PC-9 (cell line): ENCODE results near the gene PDCD4. TPM values are rescaled to one million over a fixed set of nuclear protein-coding genes. Genes with fewer than 3 reads are reported as not detected.

Source experiments
- BruUV-seq: library from RNA; stranded (reverse); fragments of 400-500 nt; replicated peaks from 2 replicates; lab custom pipeline; 2021; lab: Mats Ljungman, UMichigan
- CTCF ChIA-PET: fragments of 300-600 bp; sonication (Branson Sonifier 250); formaldehyde crosslinking; loops from one replicate; lab custom pipeline; 2022; ENCODE audit warnings: antibody characterized with exemption; lab: Charles Lee
- POLR2A ChIA-PET: fragments of 300-600 bp; sonication (Branson Sonifier 250); formaldehyde crosslinking; loops from one replicate; lab custom pipeline; 2022; ENCODE audit warnings: antibody characterized with exemption; ENCODE audit not compliant: unreplicated experiment; lab: Charles Lee
- DNase-seq, 2 experiments: peaks; one replicate each; pipeline versions ENCODE4 v3.0.0 to v3.0.0-alpha.2; 2015 to 2022; ENCODE audit warnings: mixed read lengths in 1 of 2
- H2AFZ ChIP-seq: fragments of 200-600 bp; sonication (generic); 2 replicates; pipeline ENCODE4 v1.8.1; 2017; ENCODE audit warnings: antibody characterized with exemption
- H3F3A ChIP-seq: fragments of 200-600 bp; sonication (generic); 2 replicates; pipeline ENCODE4 v1.8.1; 2017; ENCODE audit warnings: antibody characterized with exemption, mild to moderate bottlenecking, low read depth; ENCODE audit not compliant: insufficient read depth
- H3K27ac ChIP-seq: fragments of 200-600 bp; sonication (generic); 2 replicates; pipeline ENCODE4 v1.6.1; 2016; ENCODE audit warnings: mixed run types
- H3K27me3 ChIP-seq: fragments of 200-600 bp; sonication (generic); 2 replicates; pipeline ENCODE4 v1.6.1; 2016; ENCODE audit warnings: low read depth, mixed run types; ENCODE audit not compliant: insufficient read depth
- H3K36me3 ChIP-seq: fragments of 200-600 bp; sonication (generic); 2 replicates; pipeline ENCODE4 v1.6.1; 2016; ENCODE audit warnings: low read depth, mixed run types
- H3K4me1 ChIP-seq: fragments of 200-600 bp; sonication (generic); replicated peaks from 2 replicates; pipeline ENCODE4 v1.6.1; 2016; ENCODE audit warnings: mixed run types; ENCODE audit not compliant: insufficient read depth
- H3K4me2 ChIP-seq: fragments of 200-600 bp; sonication (generic); 2 replicates; pipeline ENCODE4 v1.6.1; 2017; ENCODE audit warnings: mixed run types
- H3K4me3 ChIP-seq: fragments of 200-600 bp; sonication (generic); 2 replicates; pipeline ENCODE4 v1.6.1; 2016; ENCODE audit warnings: mixed run types
- H3K79me2 ChIP-seq: fragments of 200-600 bp; sonication (generic); 2 replicates; pipeline ENCODE4 v1.6.1; 2017; ENCODE audit warnings: low read depth, mixed run types
- H3K9me2 ChIP-seq: fragments of 200-600 bp; sonication (generic); 2 replicates; pipeline ENCODE4 v1.8.1; 2017; ENCODE audit warnings: mild to moderate bottlenecking; ENCODE audit not compliant: insufficient read depth
- H3K9me3 ChIP-seq: fragments of 200-600 bp; sonication (generic); 2 replicates; pipeline ENCODE4 v1.8.1; 2016; ENCODE audit warnings: low read depth; ENCODE audit not compliant: insufficient read depth
- H4K20me1 ChIP-seq: fragments of 200-600 bp; sonication (generic); 2 replicates; pipeline ENCODE4 v1.8.1; 2017; ENCODE audit not compliant: insufficient read depth
- EZH2 ChIP-seq: fragments of 200-600 bp; sonication (generic); IDR thresholded peaks from 2 replicates; pipeline ENCODE4 v1.8.0; 2017; ENCODE audit warnings: antibody characterized with exemption, low read depth
- intact Hi-C: fragments of 100-400 bp; cut with micrococcal nuclease; formaldehyde crosslinking; loops from one replicate; pipeline ENCODE4 v1.10.0; 2022; ENCODE audit not compliant: unreplicated experiment
- total RNA-seq: library from RNA; stranded (reverse); gene quantifications from 2 replicates; pipeline ENCODE4 v1.2.3, GENCODE V29; 2021
- TF ChIP-seq, protein P1 (sequence below): fragments of 200-600 bp; sonication (generic); conservative IDR thresholded peaks from 2 replicates; pipeline ENCODE4 v1.6.1; 2017; ENCODE audit warnings: mixed run types, antibody characterized with exemption, mild to moderate bottlenecking, moderate library complexity

PDCD4 gene
- total RNA-seq, 1 experiment from 2014 or later: 92.4 TPM

- Histone ChIP-seq H2AFZ (no peak overlapping the region), H3K27me3 (no peaks in the 10 kb centered on the region), H3F3A (0 out of 2 replicates have a peak, but pooled peaks cover 8% of the 10 kb centered on the region), H3K27ac (no peak overlapping the region), H4K20me1 (no peaks in the 10 kb centered on the region), H3K79me2 (no peaks in the 10 kb centered on the region), H3K4me2 (no peak overlapping the region), H3K4me1 (peaks cover 25% of the 10 kb centered on the region), H3K9me3 (no peaks in the 10 kb centered on the region), H3K4me3 (no peak overlapping the region), H3K9me2 (no peaks in the 10 kb centered on the region), H3K36me3 (no peaks in the 10 kb centered on the region)
- POLR2A ChIA-PET: interaction anchor here (0.7 kb wide), 1 partner anchor 206 kb away, joined by 14 read pairs; no protein-coding TSS in a partner anchor
- no TSS peak for BruUV-seq
- intact Hi-C loops: no loop called here
- TF ChIP-seq, protein P1, sequence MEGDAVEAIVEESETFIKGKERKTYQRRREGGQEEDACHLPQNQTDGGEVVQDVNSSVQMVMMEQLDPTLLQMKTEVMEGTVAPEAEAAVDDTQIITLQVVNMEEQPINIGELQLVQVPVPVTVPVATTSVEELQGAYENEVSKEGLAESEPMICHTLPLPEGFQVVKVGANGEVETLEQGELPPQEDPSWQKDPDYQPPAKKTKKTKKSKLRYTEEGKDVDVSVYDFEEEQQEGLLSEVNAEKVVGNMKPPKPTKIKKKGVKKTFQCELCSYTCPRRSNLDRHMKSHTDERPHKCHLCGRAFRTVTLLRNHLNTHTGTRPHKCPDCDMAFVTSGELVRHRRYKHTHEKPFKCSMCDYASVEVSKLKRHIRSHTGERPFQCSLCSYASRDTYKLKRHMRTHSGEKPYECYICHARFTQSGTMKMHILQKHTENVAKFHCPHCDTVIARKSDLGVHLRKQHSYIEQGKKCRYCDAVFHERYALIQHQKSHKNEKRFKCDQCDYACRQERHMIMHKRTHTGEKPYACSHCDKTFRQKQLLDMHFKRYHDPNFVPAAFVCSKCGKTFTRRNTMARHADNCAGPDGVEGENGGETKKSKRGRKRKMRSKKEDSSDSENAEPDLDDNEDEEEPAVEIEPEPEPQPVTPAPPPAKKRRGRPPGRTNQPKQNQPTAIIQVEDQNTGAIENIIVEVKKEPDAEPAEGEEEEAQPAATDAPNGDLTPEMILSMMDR: no peak
- no peak for TF ChIP-seq EZH2
- no peak for DNase-seq
- CTCF ChIA-PET: no interaction called here
These were observed 21.6 kb upstream of the PDCD4 start for GRCh38 chr10:110850099-110850498.

DNA sequence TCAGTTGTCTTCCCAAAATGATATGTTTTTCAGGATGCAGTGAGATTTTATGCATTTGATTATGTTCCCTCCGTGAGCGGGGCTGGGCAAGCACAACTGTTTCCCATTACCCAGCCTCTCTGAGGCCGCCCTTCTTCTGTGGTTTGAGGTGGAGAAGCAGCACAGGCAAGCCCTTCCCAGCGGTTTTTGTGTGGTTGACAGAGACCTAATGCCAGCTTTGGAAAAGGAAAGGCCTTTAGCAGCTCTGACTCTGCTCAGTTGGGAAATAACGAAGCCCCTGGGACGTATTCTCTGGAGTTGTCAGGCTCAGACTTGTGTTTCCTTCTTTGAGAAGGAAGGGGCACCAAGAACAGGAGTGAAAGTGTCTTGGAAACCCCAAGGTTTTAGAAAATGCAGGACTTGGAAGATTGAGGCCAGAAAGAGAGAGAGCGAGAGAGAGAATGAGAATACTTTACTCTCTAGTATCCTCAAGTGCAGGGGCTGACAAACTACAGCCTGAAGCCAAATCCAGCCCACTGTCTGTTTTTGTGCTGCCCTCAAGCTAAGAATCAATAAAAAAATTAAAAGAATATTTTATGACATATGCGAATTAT lies 20.6 kb upstream of the PDCD4 start:
- Histone ChIP-seq H3K36me3 (no peaks in the 10 kb centered on the region), H3F3A (0 out of 2 replicates have a peak, but pooled peaks cover 8% of the 10 kb centered on the region), H3K27ac (no peak overlapping the region), H3K79me2 (no peaks in the 10 kb centered on the region), H3K4me2 (no peak overlapping the region), H3K27me3 (no peaks in the 10 kb centered on the region), H3K4me1 (peaks cover 17% of the 10 kb centered on the region), H2AFZ (no peak overlapping the region), H3K4me3 (no peak overlapping the region), H4K20me1 (no peaks in the 10 kb centered on the region), H3K9me2 (no peaks in the 10 kb centered on the region), H3K9me3 (no peaks in the 10 kb centered on the region)
- TF ChIP-seq, protein P1: no peak
- TF ChIP-seq EZH2: no peak
- no peak for DNase-seq
- POLR2A ChIA-PET: interaction anchor here (0.7 kb wide), 1 partner anchor 207 kb away, joined by 14 read pairs; no protein-coding TSS in a partner anchor
- no TSS peak for BruUV-seq
- intact Hi-C loops: no loop called here
- CTCF ChIA-PET: no interaction called here

- Histone ChIP-seq H3K79me2 (no peaks in the 10 kb centered on the region), H3K9me2 (no peaks in the 10 kb centered on the region), H2AFZ (no peak overlapping the region), H3F3A (0 out of 2 replicates have a peak, but pooled peaks cover 8% of the 10 kb centered on the region), H3K4me2 (peak overlapping the region; percentile 37), H3K4me1 (peaks cover 17% of the 10 kb centered on the region), H3K36me3 (no peaks in the 10 kb centered on the region), H4K20me1 (no peaks in the 10 kb centered on the region), H3K9me3 (no peaks in the 10 kb centered on the region), H3K4me3 (no peak overlapping the region), H3K27me3 (no peaks in the 10 kb centered on the region), H3K27ac (peak overlapping the region; percentile 33; the same call in 1 of the 2 replicates)
- POLR2A ChIA-PET: no interaction called here
- intact Hi-C loops: no loop called here
- no TSS peak for BruUV-seq
- no peak for TF ChIP-seq EZH2
- TF ChIP-seq, protein P1: no peak
- DNase-seq: peak; percentile 26 to 85
- CTCF ChIA-PET: no interaction called here
These were observed 19.4 kb upstream of the PDCD4 start for GRCh38 chr10:110852255-110852896.
